ENCODE results near the gene SLC9B2. TPM values are rescaled to one million over a fixed set of nuclear protein-coding genes. Genes with fewer than 3 reads are reported as not detected.

The SLC9B2 gene
- total RNA-seq, 2 experiments from 2014 or later: 21.1 to 21.7 TPM

DNA sequence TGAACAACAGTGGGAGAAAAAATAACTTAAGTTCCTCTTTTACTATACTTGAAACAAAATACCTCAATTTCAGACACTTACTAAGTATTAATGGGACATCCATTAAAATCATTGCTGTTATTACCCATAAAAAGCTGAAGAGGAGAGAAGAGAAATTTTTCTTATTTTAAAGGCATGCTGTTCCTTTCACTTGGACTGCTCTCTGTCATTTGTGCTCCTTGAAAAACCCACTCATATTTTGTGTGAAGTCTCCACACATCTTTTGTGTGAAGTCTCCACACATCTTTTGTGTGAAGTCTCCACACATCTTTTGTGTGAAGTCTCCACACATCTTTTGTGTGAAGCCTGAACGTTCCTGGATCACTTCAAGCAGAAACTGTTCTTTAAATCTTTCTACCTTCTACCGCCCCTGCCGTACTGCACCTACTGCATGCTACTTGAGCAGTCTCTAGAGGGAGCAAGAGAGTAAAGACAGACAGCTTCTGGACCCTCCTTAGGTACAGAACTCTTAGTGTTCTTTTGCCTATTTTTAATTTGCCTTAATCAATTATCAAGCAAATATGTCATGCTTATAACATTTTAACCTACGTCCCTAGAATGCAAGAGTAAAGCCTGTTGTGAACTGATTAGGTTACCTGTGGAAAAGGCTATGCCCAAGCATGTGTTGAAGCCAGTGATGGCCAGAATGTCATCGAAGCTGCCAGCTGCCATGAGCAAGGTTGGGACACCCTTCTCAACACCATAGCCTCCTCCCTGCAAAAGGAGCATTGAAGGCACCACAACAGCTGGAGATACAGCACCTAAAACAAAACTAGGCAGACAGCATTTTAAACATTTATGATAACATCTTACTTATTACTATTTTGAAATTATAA is 29.9 kb downstream of the SLC9B2 start:
- Mint-ChIP-seq H3K4me1 (ENCODE audit: low read depth) (no peaks in the 10 kb centered on the region), H3K27ac (no peak overlapping the region), H3K4me3 (no peak overlapping the region), H3K36me3 (ENCODE audit: low read depth) (peaks cover 54% of the 10 kb centered on the region), H3K9me3 (no peaks in the 10 kb centered on the region), H3K27me3 (no peaks in the 10 kb centered on the region)
- CTCF ChIA-PET: interaction anchor here (0.6 to 1.5 kb wide), 9 partner anchors 9 to 48 kb away, joined by 3 to 9 read pairs (median 3); no protein-coding TSS in a partner anchor
- intact Hi-C loops (cut with DNase I, micrococcal nuclease): loop anchor here in 1 of 2 experiments (1.0 to 2.0 kb wide), 2 partner anchors 45 to 52 kb away; partner anchors contain the start of gene BDH2
- no peak overlapping the region for H3K27ac ChIP-seq (ENCODE audit: low read depth in 1 of 2, low read length in 2 of 2)
- no peaks in the 10 kb centered on the region for H3K27me3 ChIP-seq (ENCODE audit: control insufficient read depth in 1 of 2, insufficient read depth in 2 of 2, low read length in 2 of 2)
- H3K4me3 ChIP-seq (ENCODE audit: low read length): no peak overlapping the region
- no peaks in the 10 kb centered on the region for H3K4me1 ChIP-seq (ENCODE audit: insufficient read depth, low read length)
- peak; percentile 100 for ATAC-seq (ENCODE audit: poor library complexity)
- POLR2A ChIA-PET: interaction anchor here (1.0 kb wide), 1 partner anchor 27 kb away, joined by 5 read pairs; no protein-coding TSS in a partner anchor
- DNase-seq: peak in 12 of 14 experiments; percentile 7 to 73 (median 14)
- no peaks in the 10 kb centered on the region for H3K9me3 ChIP-seq (ENCODE audit: control insufficient read depth in 1 of 2, insufficient read depth in 1 of 2, low read length in 2 of 2)
- peaks cover 28% of the 10 kb centered on the region for H3K36me3 ChIP-seq (ENCODE audit: insufficient read depth, low read length)
- TF ChIP-seq, protein P1, sequence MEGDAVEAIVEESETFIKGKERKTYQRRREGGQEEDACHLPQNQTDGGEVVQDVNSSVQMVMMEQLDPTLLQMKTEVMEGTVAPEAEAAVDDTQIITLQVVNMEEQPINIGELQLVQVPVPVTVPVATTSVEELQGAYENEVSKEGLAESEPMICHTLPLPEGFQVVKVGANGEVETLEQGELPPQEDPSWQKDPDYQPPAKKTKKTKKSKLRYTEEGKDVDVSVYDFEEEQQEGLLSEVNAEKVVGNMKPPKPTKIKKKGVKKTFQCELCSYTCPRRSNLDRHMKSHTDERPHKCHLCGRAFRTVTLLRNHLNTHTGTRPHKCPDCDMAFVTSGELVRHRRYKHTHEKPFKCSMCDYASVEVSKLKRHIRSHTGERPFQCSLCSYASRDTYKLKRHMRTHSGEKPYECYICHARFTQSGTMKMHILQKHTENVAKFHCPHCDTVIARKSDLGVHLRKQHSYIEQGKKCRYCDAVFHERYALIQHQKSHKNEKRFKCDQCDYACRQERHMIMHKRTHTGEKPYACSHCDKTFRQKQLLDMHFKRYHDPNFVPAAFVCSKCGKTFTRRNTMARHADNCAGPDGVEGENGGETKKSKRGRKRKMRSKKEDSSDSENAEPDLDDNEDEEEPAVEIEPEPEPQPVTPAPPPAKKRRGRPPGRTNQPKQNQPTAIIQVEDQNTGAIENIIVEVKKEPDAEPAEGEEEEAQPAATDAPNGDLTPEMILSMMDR (IDR thresholded peaks at IDR 0.05): peak; percentile 76

DNA sequence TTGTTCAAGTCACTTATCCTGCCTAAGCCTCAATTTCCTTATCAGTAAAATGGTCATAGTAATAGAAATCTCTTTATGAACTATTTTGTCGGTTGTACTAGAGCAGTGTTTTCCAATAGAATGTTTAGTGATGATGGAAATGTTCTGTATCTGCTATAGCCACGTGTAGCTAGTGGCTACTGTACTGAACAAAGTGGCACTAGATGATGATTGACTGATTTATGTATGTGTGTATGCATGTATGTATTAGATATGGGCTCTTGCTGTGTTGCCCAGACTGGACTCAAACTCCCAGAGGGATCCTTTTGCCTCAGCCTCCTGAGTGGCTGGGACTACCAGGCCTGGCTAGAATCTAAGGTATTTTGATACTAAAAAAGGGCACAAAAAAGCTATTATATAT is 32.4 kb downstream of the SLC9B2 start:
- Histone ChIP-seq H3K36me3 (ENCODE audit: insufficient read depth, low read length) (peaks cover 20% of the 10 kb centered on the region), H3K27ac (ENCODE audit: low read depth in 1 of 2, low read length in 2 of 2) (no peak overlapping the region), H3K4me1 (ENCODE audit: insufficient read depth, low read length) (no peaks in the 10 kb centered on the region), H3K9me3 (ENCODE audit: control insufficient read depth in 1 of 2, insufficient read depth in 1 of 2, low read length in 2 of 2) (no peaks in the 10 kb centered on the region), H3K4me3 (ENCODE audit: low read length) (no peak overlapping the region), H3K27me3 (ENCODE audit: control insufficient read depth in 1 of 2, insufficient read depth in 2 of 2, low read length in 2 of 2) (no peaks in the 10 kb centered on the region)
- Mint-ChIP-seq H3K9me3 (no peaks in the 10 kb centered on the region), H3K4me3 (no peak overlapping the region), H3K27ac (no peak overlapping the region), H3K27me3 (no peaks in the 10 kb centered on the region), H3K36me3 (ENCODE audit: low read depth) (peaks cover 46% of the 10 kb centered on the region), H3K4me1 (ENCODE audit: low read depth) (no peaks in the 10 kb centered on the region)
- no peak for ATAC-seq (ENCODE audit: poor library complexity)
- no peak for DNase-seq
- intact Hi-C loops (cut with DNase I, micrococcal nuclease): no loop called here
- POLR2A ChIA-PET: interaction anchor here (0.7 kb wide), 1 partner anchor 507 kb away, joined by 3 read pairs; no protein-coding TSS in a partner anchor
- TF ChIP-seq, protein P1 (IDR thresholded peaks at IDR 0.05): no peak
- CTCF ChIA-PET: interaction anchor here (1.0 to 1.8 kb wide), 2 partner anchors 15 to 56 kb away, joined by 3 to 6 read pairs; no protein-coding TSS in a partner anchor

DNA sequence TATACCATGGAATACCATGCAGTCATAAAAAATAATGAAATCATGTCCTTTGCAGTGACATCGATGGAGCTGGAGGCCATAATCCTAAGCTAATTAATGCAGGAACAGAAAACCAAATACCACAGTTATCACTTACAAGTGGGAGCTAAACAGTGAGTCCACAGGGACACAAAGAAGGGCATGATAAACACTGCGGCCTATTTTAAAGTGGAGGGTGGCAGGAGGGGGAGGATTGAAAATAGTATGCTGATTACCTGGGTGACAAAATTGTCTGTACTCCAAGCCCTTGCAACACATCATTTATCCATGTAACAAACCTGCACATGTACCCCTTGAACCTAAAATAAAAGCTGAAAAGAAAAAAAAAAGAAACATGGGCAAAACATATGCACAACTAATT is 40.4 kb downstream of the SLC9B2 start:
- intact Hi-C loops (cut with DNase I, micrococcal nuclease): no loop called here
- ATAC-seq (ENCODE audit: poor library complexity) (no peak), DNase-seq (no peak)
- Histone ChIP-seq H3K4me1 (ENCODE audit: insufficient read depth, low read length) (no peaks in the 10 kb centered on the region), H3K36me3 (ENCODE audit: insufficient read depth, low read length) (no peaks in the 10 kb centered on the region), H3K4me3 (ENCODE audit: low read length) (no peak overlapping the region), H3K27ac (ENCODE audit: low read depth in 1 of 2, low read length in 2 of 2) (no peak overlapping the region), H3K27me3 (ENCODE audit: control insufficient read depth in 1 of 2, insufficient read depth in 2 of 2, low read length in 2 of 2) (no peaks in the 10 kb centered on the region), H3K9me3 (ENCODE audit: control insufficient read depth in 1 of 2, insufficient read depth in 1 of 2, low read length in 2 of 2) (no peaks in the 10 kb centered on the region)
- Mint-ChIP-seq H3K4me1 (ENCODE audit: low read depth) (no peaks in the 10 kb centered on the region), H3K4me3 (no peak overlapping the region), H3K27ac (no peak overlapping the region), H3K27me3 (no peaks in the 10 kb centered on the region), H3K9me3 (no peaks in the 10 kb centered on the region), H3K36me3 (ENCODE audit: low read depth) (peaks cover 9% of the 10 kb centered on the region)
- TF ChIP-seq, protein P1 (IDR thresholded peaks at IDR 0.05): no peak
- CTCF ChIA-PET: no interaction called here
- POLR2A ChIA-PET: no interaction called here

All from CD4-positive, alpha-beta T cell (primary cell).